Vagina (tissue), 2 donors: Measurements from ENCODE around the gene ANXA6.

Experiments
- CTCF ChIP-seq, 3 experiments: fragments of 450-650 bp in 2 of 3; fragments of 200-600 bp in 1 of 3; sonication (generic) in 1 of 3; IDR thresholded peaks; one replicate each; pipeline ENCODE4 v1.5.1; 2017 to 2019; ENCODE audit warnings: antibody characterized with exemption in 3 of 3, mild to moderate bottlenecking in 2 of 3, moderate library complexity in 2 of 3
- POLR2A ChIP-seq, 2 donors: fragments of 450-650 bp; IDR thresholded peaks; one replicate each; pipeline ENCODE4 v1.6.1; 2017; ENCODE audit warnings: antibody characterized with exemption in 2 of 2, mild to moderate bottlenecking in 2 of 2, moderate library complexity in 2 of 2
- POLR2AphosphoS5 ChIP-seq, 2 donors: sonication (generic); formaldehyde crosslinking; IDR thresholded peaks; one replicate each; pipeline ENCODE4 v1.9.0; 2017; ENCODE audit warnings: antibody characterized with exemption in 2 of 2, mild to moderate bottlenecking in 2 of 2, low read depth in 1 of 2; ENCODE audit not compliant: insufficient read depth in 1 of 2

DNA sequence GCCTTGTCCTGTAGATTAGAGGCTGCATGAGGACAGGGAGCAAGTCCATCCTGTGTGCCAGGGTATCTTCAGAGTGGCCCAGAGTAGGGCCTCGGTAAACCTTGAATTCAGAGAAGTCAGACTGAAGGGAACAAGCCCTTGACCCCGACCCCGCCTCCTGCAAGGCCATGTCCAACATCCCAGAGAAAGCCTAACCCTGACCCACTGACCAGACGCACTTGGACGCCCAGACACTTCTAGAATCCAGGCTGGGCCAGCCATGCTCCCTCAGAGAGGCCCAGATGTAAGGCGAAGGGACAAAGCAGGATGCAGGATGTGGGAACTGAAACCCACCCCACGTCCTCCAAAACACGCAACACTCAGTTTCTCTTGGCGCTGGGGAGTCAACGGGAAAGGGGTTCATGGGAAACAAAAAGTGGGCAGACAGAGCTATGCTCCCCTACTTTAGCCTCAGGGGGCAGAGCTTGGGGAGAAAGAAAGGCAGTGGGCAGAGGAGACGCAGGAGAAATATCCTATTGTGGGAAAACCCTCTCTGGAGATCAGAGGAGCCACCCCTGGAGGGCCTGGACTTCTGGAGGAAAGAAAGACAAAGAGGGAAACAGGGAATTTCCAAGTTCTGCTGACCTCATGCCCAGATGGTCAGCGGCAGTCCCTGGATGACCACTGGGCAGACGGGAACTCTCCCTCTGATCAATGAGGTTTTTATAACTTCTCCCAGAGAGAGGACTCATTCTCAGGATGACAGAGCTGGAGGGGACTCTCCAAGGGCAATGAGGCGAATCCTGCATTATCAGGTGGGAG, 89.7 kb downstream of the ANXA6 start:
- TF ChIP-seq CTCF (IDR thresholded peaks at IDR 0.05): no peak
- TF ChIP-seq POLR2AphosphoS5 (IDR thresholded peaks at IDR 0.05; ENCODE audit: insufficient read depth in 1 of 2, low read depth in 1 of 2): no peak
- TF ChIP-seq POLR2A (IDR thresholded peaks at IDR 0.05): no peak
